ENCODE results near the gene ARPC1B.
A peak's percentile ranks its signal among the peaks of the same experiment; 100 is the strongest.

Gene ARPC1B

GRCh38 chr7:99392046-99392445 is 17.5 kb downstream of the ARPC1B start:
- no peak for DNase-seq

GRCh38 chr7:99392659-99393354 is 18.3 kb downstream of the ARPC1B start:
- DNase-seq = no peak

- DNase-seq = no peak
These were observed 19.0 kb downstream of the ARPC1B start for GRCh38 chr7:99393355-99394187.

- DNase-seq = no peak
These were observed 19.6 kb downstream of the ARPC1B start for GRCh38 chr7:99394188-99394502.

- DNase-seq = no peak
These were observed 21.2 kb downstream of the ARPC1B start for GRCh38 chr7:99395616-99396327.

- no peak for DNase-seq
These were observed 22.1 kb downstream of the ARPC1B start for GRCh38 chr7:99396418-99397296.

- DNase-seq = no peak
These were observed 22.9 kb downstream of the ARPC1B start for GRCh38 chr7:99397297-99397983.

- DNase-seq = no peak
These were observed 24.4 kb downstream of the ARPC1B start for GRCh38 chr7:99398891-99399445.

GRCh38 chr7:99399597-99399996 is 25.1 kb downstream of the ARPC1B start:
- DNase-seq = no peak

GRCh38 chr7:99402854-99403253 is 28.3 kb downstream of the ARPC1B start:
- no peak for DNase-seq

- no peak for DNase-seq
These were observed 29.2 kb downstream of the ARPC1B start for GRCh38 chr7:99403764-99404163.

GRCh38 chr7:99404235-99404976 is 29.9 kb downstream of the ARPC1B start:
- no peak for DNase-seq

- no peak for DNase-seq
These were observed 30.4 kb downstream of the ARPC1B start for GRCh38 chr7:99404977-99405320.

- DNase-seq = no peak
These were observed 32.0 kb downstream of the ARPC1B start for GRCh38 chr7:99406557-99406956.

GRCh38 chr7:99407872-99408378 is 33.4 kb downstream of the ARPC1B start:
- DNase-seq = no peak

- peak; percentile 61 for DNase-seq
These were observed 34.1 kb downstream of the ARPC1B start, which contains the start of the genes BUD31 and PDAP1 for GRCh38 chr7:99408379-99409191. TSS of gene BUD31 (plus strand) at chr7:99408969. CDS start at chr7:99411093, 2,124 bp downstream. TSS of gene PDAP1 (minus strand) at chr7:99408597. CDS start at chr7:99408548, 49 bp downstream.

- no peak for DNase-seq
These were observed 34.7 kb downstream of the ARPC1B start for GRCh38 chr7:99409192-99409572.

- no peak for DNase-seq
These were observed 35.3 kb downstream of the ARPC1B start for GRCh38 chr7:99409806-99410205.

GRCh38 chr7:99410635-99411034 is 36.1 kb downstream of the ARPC1B start:
- DNase-seq = no peak
